CD4-positive, alpha-beta T cell treated with Interleukin-21 for 1 hour (primary cell): ENCODE measurements around the gene ACIN1.

ENCODE experiments used
- DNase-seq: peaks from one replicate; pipeline ENCODE4 v3.0.0-alpha.2; 2020

The ACIN1 gene

DNA sequence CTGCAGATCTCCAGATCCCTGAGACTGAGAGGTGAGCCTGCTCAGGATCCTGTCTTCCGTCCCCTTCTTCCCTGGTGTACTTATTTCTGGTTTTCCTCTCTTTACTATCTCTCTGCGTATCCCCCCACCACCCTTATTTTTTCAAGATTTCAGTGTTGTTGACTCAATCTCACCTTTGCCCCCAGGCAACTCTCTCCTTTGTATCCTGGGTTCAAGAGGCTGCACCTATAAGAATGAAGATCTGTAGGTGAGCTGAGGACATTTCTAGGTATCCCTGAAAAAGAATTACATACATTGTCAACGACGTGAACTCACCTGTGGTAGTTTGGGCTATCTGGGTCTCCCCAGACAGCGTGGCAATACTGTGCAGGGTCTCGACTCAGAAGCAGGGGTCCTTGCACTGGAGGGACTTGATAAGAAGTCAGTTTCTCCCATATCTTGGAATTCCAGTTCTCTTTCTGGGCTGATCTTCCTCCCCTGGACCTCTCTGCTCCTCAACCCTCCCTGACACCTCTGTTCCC lies 9.2 kb upstream of the ACIN1 start:
- DNase-seq, result no peak

DNA sequence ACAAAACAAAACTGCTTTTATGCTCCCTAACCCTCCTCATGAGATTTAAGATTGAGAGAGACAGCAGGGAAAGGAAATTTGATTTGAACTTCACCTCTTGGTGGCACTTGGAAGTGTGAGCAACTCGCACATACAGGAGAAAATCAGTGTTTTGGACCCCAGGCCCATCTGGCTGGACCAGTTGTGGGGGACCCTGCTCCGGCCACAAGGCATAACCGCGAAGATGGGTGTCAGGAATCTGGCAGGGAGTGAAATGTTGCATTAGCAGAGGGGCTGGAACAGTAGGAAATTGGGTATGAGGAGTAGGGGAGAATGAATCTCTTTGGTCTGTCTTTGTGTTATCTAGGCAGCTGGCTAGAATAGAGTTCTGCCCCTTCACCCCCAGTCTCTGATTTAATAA lies 8.6 kb upstream of the ACIN1 start:
- DNase-seq, result no peak

DNA sequence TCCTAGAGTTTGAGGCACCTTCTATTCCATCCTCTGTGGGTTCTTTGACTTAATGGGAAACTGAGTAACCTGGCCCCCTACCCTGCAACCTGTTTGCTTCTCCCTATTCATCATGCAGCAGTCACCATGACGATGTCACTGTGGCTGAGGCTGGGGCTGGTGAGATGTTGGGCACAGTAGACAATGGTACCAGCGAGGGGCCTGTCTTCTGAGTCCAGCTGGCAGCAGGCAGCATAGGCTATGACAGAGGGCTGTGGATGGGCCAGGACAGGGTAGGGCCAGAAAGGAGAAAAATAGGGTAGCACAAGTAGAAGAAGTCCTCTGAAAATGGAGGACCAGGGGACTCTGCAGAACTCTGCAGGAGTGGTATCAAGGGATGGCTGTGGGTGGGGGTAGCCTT lies 7.9 kb upstream of the ACIN1 start:
- no peak for DNase-seq

DNA sequence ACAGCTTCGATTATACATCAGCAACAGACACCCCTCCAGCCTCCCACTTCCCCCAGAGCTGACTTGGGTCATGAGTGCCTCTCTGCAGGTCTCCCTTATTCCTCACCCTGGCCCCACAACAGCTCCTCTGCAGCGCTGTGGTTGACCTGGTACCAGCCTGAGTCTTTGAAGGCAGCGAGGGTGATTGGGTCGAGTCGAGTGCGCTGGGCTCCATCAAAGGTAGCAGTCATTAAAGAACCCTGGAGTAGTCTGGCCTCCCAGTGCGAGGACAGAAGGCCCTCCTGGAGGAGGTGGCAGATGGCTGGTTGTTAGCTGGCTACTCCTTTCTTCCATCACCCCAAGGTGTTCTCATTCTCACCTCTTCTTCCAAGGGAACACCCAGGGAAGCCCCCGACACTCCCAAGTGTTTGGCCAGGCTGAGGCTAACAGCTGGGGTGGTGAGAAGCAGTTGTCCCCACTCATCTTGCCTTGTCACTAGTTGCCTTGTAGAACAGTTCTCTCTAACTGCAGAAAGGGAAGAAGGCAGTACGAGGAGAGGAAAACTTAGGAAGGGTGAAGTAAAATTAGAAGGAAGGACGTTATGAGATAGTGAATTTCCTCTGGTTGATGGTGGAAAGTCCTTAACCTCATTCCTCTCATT lies 7.2 kb upstream of the ACIN1 start:
- no peak for DNase-seq

DNA sequence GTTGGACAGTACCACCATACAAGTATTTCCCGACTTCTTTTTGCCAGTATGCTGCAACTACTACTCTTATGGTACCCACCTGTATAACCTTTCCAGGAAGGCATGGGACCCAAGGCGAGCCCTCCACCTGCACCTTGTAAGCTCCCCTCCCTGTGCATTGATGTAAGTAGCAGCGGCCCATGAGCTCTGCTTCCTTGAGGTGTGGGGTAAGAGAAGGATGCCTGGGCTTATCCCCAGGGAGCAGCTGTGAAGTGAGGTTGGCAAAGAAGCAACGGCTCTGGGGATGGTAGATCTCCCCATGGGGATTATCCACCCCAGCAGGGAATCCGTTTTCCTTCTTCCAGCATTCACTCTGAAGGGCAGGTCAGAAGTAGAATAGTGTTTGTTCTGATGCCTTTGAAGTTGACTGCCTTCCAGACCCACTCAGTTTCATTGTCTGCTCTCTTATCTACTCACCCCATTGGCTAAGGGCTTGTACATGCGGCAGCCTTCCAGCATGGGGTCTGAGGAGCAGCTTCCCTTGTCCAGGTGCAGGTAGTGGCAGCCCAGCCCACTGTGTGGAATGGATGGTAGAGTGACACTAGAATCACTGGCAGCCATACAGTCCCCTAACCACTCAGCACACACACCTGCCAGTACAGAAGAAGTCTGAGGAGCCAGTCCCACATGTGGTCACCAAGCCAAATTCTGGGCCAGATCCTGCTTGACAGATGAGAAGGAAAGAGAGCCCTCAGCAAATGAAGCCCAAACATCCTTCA lies 6.5 kb upstream of the ACIN1 start:
- no peak for DNase-seq

DNA sequence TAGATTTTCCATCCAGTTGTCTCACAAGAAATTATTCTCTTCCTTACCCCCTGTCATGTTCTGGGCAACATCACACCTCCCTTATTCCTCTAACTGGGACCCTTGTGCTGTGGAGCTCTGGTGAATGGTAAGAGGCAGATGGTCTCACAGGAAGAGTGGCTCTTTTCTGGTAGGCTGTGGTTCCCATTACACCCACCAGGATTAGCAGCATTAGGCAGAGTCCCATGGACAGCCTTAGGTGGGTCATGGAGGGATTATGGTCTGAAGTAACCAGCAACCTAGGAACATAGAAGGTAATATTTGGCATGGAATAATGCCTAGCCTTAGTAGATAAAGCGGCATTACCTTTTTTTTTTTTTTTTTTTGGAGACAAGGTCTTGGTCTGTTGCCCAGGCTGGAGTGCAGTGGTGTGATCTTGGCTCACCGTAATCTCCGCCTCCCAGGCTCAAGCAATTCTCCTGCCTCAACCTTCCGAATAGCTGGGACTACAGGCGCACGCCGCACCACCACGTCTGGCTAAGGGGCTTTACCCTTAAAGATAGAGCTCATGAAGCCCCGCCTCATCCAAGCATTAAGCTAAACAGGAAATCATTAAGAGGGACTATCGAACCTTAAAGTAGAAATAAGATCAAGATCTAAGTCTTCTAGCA lies 4.4 kb upstream of the ACIN1 start:
- no peak for DNase-seq

DNA sequence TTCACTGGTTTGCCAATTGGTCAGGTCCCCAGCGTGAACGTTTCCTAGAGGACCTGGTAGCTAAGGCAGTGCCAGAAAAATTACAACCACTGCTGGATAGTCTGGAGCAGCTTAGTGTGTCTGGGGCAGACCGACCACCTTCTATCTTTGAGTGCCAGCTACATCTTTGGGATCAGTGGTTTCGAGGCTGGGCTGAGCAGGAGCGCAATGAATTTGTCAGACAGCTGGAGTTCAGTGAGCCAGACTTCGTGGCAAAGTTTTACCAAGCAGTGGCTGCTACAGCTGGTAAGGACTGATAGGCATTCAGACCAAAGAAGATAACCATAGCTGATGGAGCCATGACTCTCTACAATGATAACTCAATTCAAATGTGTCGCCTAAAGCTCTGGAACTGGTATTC lies 2.9 kb upstream of the ACIN1 start:
- no peak for DNase-seq

DNA sequence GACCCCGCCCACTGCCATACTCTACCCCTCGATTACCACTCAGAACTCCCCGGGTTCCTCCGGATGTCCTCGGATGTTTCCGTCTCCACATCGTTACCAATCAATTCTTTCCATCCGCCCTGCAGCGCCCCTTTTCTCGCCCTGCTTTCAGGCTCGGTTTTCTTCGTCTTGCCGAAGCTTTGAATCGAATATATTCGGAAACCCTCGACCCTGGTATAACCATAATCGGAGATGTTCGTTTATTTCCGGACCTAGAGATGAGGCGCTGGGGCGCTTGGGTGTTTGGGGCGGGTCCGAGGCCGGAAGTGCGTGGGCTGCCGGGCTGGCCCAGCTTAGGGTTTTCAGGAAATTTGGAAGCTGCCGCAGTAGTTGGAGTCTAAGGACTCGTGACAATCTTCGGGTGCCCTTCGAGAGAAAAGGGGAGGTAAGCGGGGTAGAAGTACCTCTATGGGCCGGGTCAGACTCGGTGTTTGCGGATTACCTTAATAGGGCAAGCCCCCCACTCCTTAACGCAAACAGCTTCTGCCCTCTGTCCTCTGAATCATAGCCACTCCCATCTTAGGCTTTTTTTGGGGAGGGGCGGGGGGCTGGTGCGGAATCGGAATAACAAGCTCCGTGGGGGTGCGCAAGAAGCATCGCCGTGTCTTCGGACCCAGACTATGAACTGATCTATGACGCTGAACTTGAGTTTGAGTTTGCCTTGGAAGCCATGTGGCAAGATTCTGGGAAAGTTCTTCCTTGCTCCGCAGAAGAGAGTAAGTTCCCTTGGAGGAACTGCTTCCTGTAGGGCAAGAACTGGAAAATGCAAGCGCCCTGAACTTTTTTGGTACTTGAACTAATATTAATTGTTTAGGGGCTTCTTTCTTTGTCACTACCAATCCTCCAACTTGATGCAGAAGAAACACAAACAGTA lies 516 bp upstream of the ACIN1 start, which contains the start of gene C14orf119:
Gene C14orf119, plus strand, starts transcription at position 310 of the 913 bp plus-strand sequence. CDS start 2,154 bp downstream, outside the sequence.
- peak; percentile 100 for DNase-seq

DNA sequence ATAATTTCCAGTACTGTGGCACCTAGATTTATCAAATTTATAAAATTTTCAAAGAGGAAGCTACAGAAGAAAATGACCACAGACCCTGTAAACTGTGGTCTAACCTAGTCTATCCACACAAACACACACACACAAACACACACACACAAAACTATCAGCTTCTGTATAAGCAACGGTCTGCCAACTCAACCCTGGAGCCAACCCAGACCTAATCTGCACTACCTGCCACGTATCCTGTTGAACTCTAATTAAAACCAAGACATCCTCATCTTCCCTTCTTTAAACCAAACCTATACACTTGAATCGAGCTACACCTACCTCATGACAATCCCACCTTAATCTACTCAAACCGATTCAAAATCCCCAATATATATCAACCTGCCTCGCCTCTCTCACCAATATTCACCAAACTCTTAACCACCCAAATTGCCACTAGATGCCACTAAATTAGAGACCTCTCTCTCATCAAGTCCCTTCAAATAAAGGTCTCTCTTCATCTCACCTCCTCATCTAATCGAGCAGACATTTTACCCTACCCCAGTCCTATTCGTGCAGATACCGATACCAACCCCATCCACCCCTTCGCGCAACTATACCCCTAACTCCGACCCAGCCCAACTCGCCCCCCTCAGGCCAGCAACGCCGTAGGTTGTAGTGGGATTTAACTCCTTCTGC lies 808 bp downstream of the ACIN1 start:
- DNase-seq, result peak; percentile 9

DNA sequence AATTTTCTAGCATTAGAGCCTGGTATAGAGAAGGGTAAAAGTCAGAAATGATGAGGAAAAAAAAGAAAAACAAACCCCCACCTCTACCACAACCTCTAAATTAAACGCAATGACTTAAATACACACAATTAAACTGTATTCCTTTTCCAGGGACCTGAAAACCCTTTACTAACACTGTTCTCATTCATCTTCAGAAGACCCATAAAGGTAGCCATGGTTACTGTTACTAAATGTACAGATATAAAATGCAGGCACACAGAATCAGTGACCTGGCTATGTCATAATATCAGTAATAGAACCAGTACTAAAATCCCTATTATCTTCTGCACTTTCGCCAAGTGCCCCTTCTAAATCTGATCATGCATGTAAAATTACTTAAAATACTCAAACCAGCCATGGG lies 1.4 kb downstream of the ACIN1 start:
- no peak for DNase-seq

DNA sequence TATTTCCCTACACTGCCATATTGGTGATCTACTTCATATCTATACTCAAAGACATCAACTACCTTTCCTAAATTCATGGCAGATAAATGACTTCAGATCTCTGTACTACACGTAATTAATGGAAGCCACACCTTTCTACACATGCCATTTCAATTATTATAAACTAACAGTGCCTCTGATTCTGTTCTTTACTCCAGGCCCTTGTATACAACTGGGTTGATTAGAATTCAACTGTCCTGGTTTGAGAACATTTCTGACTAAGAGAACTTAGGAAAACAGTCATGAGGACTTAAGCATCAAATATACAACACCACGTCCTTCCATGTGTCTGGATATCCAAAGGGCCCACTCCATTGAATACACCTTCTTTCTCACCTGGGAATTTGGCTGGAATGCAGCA lies 1.8 kb downstream of the ACIN1 start:
- no peak for DNase-seq

DNA sequence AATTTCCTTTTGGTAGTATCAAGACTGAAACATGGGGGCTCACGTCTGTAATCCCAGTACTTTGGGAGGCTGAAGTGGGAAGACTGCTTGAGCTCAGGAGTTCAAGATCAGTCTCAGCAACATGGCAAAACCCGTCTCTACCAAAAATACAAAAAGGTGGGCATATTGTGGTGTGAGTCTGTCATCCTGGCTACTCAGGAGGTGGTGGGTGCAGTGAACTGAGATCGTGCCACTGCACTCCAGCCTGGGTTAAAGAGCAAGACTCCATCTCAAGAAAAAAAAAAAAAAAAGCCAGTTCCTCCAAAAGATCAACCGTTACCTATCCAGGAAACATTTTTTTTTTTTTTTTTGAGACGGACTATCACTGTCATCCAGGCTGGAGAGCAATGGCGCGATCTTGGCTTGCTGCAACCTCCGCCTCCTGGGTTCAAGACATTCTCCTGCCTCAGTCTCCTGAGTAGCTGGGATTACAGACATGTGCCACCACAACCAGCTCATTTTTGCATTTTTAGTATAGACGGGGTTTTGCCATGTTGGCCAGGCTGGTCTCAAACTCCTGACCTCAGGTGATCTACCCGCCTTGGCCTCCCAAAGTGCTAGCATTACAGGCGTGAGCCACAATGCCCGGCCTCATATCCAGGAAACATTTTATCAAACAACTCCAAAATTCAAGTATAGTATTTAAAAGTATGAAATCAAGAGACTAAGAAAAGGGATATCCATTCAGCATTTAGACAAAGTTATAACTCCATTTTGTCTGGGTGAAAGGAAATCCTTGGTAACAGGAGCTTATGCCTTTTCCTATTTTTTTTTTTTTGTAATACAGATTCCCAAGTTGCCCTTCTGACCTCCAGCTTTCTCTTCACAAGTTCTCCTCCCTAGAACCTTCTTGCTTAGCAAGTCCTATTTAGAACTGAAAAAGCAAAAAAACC lies 3.4 kb downstream of the ACIN1 start:
- DNase-seq, result no peak

DNA sequence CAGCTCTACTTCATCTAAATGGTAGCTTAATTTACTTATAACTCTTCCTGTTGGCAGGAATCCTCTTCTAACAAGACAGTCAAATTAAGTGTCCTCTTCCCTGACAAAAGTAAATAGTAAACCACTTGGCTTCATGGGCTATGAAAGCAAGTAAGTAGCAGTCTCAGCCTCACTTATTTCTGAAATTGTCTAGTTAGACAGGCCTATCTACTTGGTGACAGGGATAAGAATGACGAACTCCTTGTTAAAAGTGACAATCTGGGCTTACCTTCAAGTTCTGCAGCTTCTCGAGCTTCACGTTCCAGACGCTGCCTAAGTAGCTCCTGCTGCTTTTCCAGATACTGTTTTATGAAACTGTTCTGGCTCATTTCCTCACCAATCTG lies 4.7 kb downstream of the ACIN1 start:
- no peak for DNase-seq

DNA sequence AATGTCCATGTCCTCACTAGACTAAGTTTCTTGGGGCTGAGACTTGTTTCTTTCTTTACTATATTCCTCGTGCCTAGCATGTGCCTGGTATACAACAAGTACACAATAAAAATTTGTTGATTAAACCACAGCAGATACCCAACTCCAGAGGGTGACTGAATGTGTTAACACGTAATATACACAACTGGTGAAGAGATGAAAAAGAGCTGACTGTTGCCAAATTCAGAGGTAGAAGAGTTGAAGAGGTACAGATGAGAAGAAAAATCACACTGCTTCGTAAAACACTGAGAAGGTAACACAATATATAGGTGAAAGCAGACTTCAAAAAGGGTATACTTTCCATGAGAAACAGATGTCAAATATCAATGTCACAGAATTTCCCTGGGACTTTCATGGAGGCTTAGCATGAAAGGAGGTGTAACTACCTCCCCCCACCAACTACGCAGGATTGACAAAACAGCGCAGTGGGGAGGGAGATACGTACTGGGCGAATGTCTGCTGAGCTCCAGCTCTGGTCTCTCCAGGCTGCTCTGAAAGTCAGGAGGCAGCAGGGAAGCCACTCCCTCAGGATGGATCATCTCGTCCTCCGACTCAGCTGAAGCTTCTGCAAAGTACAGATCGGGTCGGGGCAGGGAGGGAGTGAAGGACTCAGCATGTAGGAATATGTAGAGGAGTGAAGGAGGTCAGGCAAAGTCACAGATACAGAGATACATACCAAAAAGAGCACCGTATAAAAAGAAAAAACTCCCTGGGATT lies 5.3 kb downstream of the ACIN1 start:
- DNase-seq, result no peak

DNA sequence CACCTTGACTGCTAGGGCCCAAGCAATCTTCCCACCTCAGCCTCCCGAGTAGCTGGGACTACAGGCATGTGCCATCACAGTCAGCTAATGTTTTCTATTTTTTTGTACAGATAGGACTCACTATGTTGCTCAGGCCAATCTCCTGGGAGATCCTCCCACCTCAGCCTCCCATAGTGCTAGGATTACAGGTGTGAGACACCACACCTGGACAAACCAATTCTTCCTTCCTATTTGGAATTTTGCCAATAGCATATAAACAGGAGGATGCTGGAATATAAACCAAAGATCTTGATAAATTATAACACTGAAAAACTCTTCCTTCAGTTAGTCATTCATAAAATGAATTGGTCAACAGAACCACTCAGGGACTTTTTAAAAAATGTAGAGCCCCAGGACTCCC lies 8.4 kb downstream of the ACIN1 start:
- DNase-seq, result no peak

DNA sequence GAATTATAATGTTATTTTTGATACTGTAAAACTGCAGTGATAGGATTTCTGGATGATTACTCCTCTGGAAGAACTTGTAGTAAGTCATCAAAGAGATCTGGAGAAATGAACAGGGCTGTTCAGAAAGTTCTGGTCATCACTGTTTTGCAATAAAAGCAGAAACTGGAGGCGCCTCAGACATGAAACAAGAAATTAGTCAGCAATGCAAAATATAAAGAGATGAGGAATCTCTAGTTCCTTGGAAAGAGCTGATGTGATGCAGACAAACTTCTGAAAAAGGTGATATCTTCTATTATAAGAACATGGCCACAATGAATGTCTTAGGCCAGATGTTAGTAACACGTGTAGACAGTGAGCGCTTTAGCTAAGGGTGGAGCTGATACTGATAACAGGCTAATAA lies 9.5 kb downstream of the ACIN1 start:
- no peak for DNase-seq

DNA sequence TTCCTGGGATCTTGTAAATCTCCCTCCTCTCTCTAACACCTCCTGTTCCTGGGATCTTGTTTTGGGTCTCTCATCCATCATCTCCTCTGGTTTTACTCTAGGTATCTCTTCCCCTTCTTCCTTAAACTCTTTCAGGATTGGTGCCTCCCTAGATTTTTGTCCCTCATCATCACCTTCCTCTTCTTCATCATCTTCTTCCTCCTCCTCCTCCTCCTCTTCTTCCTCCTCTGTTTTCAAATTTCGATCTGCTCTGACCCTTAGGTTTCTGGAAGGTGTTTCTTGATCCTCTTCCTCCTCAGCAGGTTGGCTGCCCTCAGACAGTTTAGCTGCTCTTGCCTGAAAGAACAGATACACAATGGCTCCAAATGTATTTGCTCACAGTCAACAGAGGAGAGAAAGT lies 14.5 kb downstream of the ACIN1 start:
- DNase-seq, result no peak

DNA sequence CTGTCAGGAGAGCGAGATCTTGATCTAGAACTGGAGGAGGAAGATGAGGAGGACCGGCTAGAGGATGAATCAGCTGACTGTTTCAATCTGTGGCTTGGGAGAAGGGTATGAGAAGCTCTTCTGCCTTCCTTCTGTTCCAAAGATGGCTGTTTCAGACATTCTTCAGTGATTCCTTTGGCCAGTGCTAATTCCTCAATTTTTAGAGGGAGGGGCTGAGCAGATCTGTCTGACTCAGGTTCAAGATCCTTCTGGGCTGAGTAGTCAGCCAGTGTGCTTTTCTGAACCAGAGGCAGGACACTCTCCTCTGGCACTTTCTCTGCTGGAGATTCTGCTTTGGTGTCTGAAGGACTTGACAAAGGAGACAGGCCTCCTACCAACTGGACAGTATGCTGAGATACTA lies 15.2 kb downstream of the ACIN1 start:
- no peak for DNase-seq

DNA sequence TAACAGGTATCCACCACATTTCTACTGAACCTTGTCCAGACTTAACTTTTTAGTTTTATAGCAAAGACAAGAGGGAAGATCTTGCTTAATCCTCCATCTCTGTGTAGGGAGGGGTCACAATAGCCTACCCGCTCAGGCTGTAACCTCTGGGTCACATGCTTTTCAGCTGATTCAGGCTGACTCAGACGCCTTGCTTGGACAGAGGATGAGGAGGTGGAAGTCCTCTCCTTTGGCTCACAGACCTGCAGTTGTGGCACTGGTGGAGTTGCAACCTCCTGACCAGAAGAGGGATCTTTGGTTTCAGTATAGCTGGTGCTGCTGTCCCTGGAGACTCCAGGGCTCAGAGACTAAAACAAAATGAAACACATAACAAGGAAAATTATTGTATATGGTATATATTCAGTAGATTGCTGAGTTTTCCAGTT lies 16.2 kb downstream of the ACIN1 start:
- DNase-seq, result no peak

DNA sequence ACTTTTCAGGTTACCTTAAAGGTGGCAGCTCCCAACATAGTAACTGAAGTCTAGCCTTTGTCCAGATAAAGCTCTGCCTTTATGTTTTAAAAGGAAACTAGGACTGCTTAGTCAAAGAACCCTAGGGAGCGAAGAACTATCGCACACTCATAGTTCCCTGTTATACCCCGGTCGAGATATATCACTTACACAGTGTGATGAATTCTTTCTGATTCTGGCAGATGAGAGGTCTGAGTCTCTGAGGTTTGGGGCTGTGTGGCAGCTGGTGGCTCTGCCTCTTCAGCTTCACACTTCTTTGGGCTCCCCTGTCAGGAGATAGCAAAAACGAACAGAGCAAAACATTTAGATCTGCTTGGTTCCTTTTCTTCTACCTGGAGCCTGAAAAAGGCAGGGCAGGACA lies 17.0 kb downstream of the ACIN1 start:
- no peak for DNase-seq
